ENCODE measurements around the gene ISG20. TPM values are rescaled to one million over a fixed set of nuclear protein-coding genes. Genes with fewer than 3 reads are reported as not detected.

The ISG20 gene
- total RNA-seq, 1 donor: 3.3 TPM

GRCh38 chr15:88612186-88612796, 26.5 kb upstream of the ISG20 start:
- no peaks in the 10 kb centered on the region for H3K9me3 ChIP-seq (ENCODE audit: low read depth, low read length)
- no peak overlapping the region for H2AFZ ChIP-seq (ENCODE audit: low read length)
- DNase-seq (ENCODE audit: insufficient read length, low spot score, missing footprints): no peak

GRCh38 chr15:88613074-88613944, 25.5 kb upstream of the ISG20 start:
- Histone ChIP-seq H3K36me3 (ENCODE audit: insufficient read depth, low read length) (no peaks in the 10 kb centered on the region), H3K4me1 (ENCODE audit: insufficient read depth, low read length) (peaks cover 7% of the 10 kb centered on the region), H2AFZ (ENCODE audit: low read length) (no peak overlapping the region), H3K27me3 (ENCODE audit: insufficient read depth, low read length) (peaks cover 5% of the 10 kb centered on the region), H4K20me1 (ENCODE audit: insufficient read depth, low read length) (no peaks in the 10 kb centered on the region), H3K4me2 (ENCODE audit: insufficient read depth, low read length) (no peak overlapping the region), H3K27ac (ENCODE audit: low read depth, low read length) (no peak overlapping the region), H3K79me2 (ENCODE audit: insufficient read depth, low read length) (no peaks in the 10 kb centered on the region), H3K9me3 (ENCODE audit: low read depth, low read length) (no peaks in the 10 kb centered on the region), H3K4me3 (ENCODE audit: insufficient read depth, low read length) (no peak overlapping the region)
- no peak for TF ChIP-seq CTCF (IDR thresholded peaks at IDR 0.05; ENCODE audit: extremely low read depth, low read depth, low read length)
- no peak for DNase-seq (ENCODE audit: insufficient read length, low spot score, missing footprints)

More at GRCh38 chr15:88612186-88612796, 26.5 kb upstream of the ISG20 start:
- no peak for TF ChIP-seq CTCF (IDR thresholded peaks at IDR 0.05; ENCODE audit: extremely low read depth, low read depth, low read length)
- no peaks in the 10 kb centered on the region for H3K79me2 ChIP-seq (ENCODE audit: insufficient read depth, low read length)
- no peak overlapping the region for H3K4me2 ChIP-seq (ENCODE audit: insufficient read depth, low read length)
- H3K4me1 ChIP-seq (ENCODE audit: insufficient read depth, low read length): peaks cover 7% of the 10 kb centered on the region
- H3K27me3 ChIP-seq (ENCODE audit: insufficient read depth, low read length): peaks cover 13% of the 10 kb centered on the region
- no peaks in the 10 kb centered on the region for H3K36me3 ChIP-seq (ENCODE audit: insufficient read depth, low read length)
- H4K20me1 ChIP-seq (ENCODE audit: insufficient read depth, low read length): no peaks in the 10 kb centered on the region
- H3K27ac ChIP-seq (ENCODE audit: low read depth, low read length): no peak overlapping the region
- no peak overlapping the region for H3K4me3 ChIP-seq (ENCODE audit: insufficient read depth, low read length)

- H3K4me1 ChIP-seq (ENCODE audit: insufficient read depth, low read length): peaks cover 7% of the 10 kb centered on the region
- H3K9me3 ChIP-seq (ENCODE audit: low read depth, low read length): no peaks in the 10 kb centered on the region
- H3K36me3 ChIP-seq (ENCODE audit: insufficient read depth, low read length): no peaks in the 10 kb centered on the region
- no peaks in the 10 kb centered on the region for H3K79me2 ChIP-seq (ENCODE audit: insufficient read depth, low read length)
- no peak for DNase-seq (ENCODE audit: insufficient read length, low spot score, missing footprints)
- no peak overlapping the region for H3K4me2 ChIP-seq (ENCODE audit: insufficient read depth, low read length)
- no peak overlapping the region for H2AFZ ChIP-seq (ENCODE audit: low read length)
- H3K27ac ChIP-seq (ENCODE audit: low read depth, low read length): no peak overlapping the region
- H3K27me3 ChIP-seq (ENCODE audit: insufficient read depth, low read length): no peaks in the 10 kb centered on the region
- TF ChIP-seq CTCF (IDR thresholded peaks at IDR 0.05; ENCODE audit: extremely low read depth, low read depth, low read length): no peak
- H4K20me1 ChIP-seq (ENCODE audit: insufficient read depth, low read length): no peaks in the 10 kb centered on the region
- H3K4me3 ChIP-seq (ENCODE audit: insufficient read depth, low read length): no peak overlapping the region
These were observed 23.3 kb upstream of the ISG20 start for GRCh38 chr15:88615303-88616107.

Data from osteoblast (primary cell).